H1 (cell line): ENCODE results near the gene CD68. TPM values are rescaled to one million over a fixed set of nuclear protein-coding genes. Genes with fewer than 3 reads are reported as not detected.

Experiments
- CTCF ChIA-PET: fragments of 300-600 bp; sonication (Branson Sonifier 250); formaldehyde crosslinking; loops from one replicate; lab custom pipeline; 2021; ENCODE audit not compliant: partially characterized antibody; lab: Charles Lee
- POLR2A ChIA-PET: fragments of 300-600 bp; sonication (Branson Sonifier 250); formaldehyde crosslinking; loops from one replicate; lab custom pipeline; 2021; ENCODE audit warnings: inconsistent platforms; ENCODE audit not compliant: partially characterized antibody; lab: Charles Lee
- DNase-seq, 2 experiments: peaks; one replicate each; pipeline versions ENCODE4 v3.0.0 to v3.0.0-alpha.2; 2010 to 2022; ENCODE audit warnings: low spot score in 2 of 2, low read depth in 1 of 2, mixed read lengths in 1 of 2
- FAIRE-seq: peaks from 2 replicates; lab custom pipeline; 2011; peaks lifted over from hg19 to GRCh38; lab: Jason Lieb, UNC
- H2AFZ ChIP-seq: 2 replicates; pipeline ENCODE4 v1.8.1; 2012; ENCODE audit warnings: low read length, inconsistent platforms
- H2AK5ac ChIP-seq: 2 replicates; pipeline ENCODE4 v1.6.1; 2013; ENCODE audit warnings: low read depth, low read length
- H2BK120ac ChIP-seq: replicated peaks from 2 replicates; pipeline ENCODE3; 2013; ENCODE audit warnings: low read depth, low read length, inconsistent platforms
- H2BK12ac ChIP-seq: 2 replicates; pipeline ENCODE4 v1.6.1; 2013; ENCODE audit warnings: low read depth, low read length
- H2BK15ac ChIP-seq: 2 replicates; pipeline ENCODE4 v1.6.1; 2013; ENCODE audit warnings: low read length
- H2BK20ac ChIP-seq: 2 replicates; pipeline ENCODE4 v1.6.1; 2013; ENCODE audit warnings: low read length
- H2BK5ac ChIP-seq: 2 replicates; pipeline ENCODE4 v1.6.1; 2013; ENCODE audit warnings: low read depth, low read length
- H3K14ac ChIP-seq: 2 replicates; pipeline ENCODE4 v1.6.1; 2013; ENCODE audit warnings: inconsistent platforms; ENCODE audit not compliant: insufficient read length
- H3K18ac ChIP-seq: 2 replicates; pipeline ENCODE4 v1.6.1; 2013; ENCODE audit warnings: low read length; ENCODE audit errors: extremely low read depth
- H3K23ac ChIP-seq: 2 replicates; pipeline ENCODE4 v1.6.1; 2013; ENCODE audit warnings: inconsistent platforms; ENCODE audit not compliant: insufficient read length
- H3K23me2 ChIP-seq: 2 replicates; pipeline ENCODE4 v1.6.1; 2013; ENCODE audit warnings: low read depth, low read length
- H3K27ac ChIP-seq: 2 replicates; pipeline ENCODE4 v1.6.1; 2011; ENCODE audit warnings: low read depth, low read length, inconsistent platforms
- H3K27me3 ChIP-seq, 4 experiments: replicated peaks in 1 of 4; 1 replicate in 1 of 4; 2 replicates in 3 of 4; pipeline versions ENCODE4 v1.6.1 to v1.8.1; 2011 to 2013; ENCODE audit warnings: low read length in 3 of 4, mild to moderate bottlenecking in 3 of 4, inconsistent platforms in 2 of 4, mixed read lengths in 2 of 4, moderate library complexity in 1 of 4; ENCODE audit not compliant: control insufficient read depth in 3 of 4, insufficient read depth in 3 of 4; ENCODE audit errors: extremely low read depth in 1 of 4
- H3K36me3 ChIP-seq, 4 experiments: 2 replicates each; pipeline versions ENCODE4 v1.6.1 to v1.8.1; 2011 to 2013; ENCODE audit warnings: mild to moderate bottlenecking in 4 of 4, low read length in 3 of 4, moderate library complexity in 2 of 4, control low read depth in 1 of 4, inconsistent platforms in 1 of 4; ENCODE audit not compliant: insufficient read depth in 4 of 4, control insufficient read depth in 2 of 4
- H3K4ac ChIP-seq: replicated peaks from 2 replicates; pipeline ENCODE3; 2013; ENCODE audit warnings: low read length, low read depth, mixed read lengths, inconsistent platforms; ENCODE audit not compliant: insufficient read length
- H3K4me1 ChIP-seq, 4 experiments: replicated peaks in 1 of 4; 1 replicate in 1 of 4; 2 replicates in 3 of 4; pipeline versions ENCODE4 v1.6.1 to v1.8.1; 2011 to 2013; ENCODE audit warnings: low read length in 3 of 4, inconsistent platforms in 2 of 4, mixed read lengths in 1 of 4; ENCODE audit not compliant: insufficient read depth in 4 of 4, control insufficient read depth in 3 of 4
- H3K4me2 ChIP-seq, 2 experiments: 2 replicates each; pipeline versions ENCODE4 v1.6.1 to v1.8.1; 2011 to 2013; ENCODE audit warnings: low read depth in 2 of 2, low read length in 2 of 2, control low read depth in 1 of 2, inconsistent platforms in 1 of 2, mild to moderate bottlenecking in 1 of 2; ENCODE audit not compliant: insufficient read depth in 1 of 2
- H3K4me3 ChIP-seq, 4 experiments: fragments of 200-600, 300-600 bp in 1 of 4; sonication (generic), shearing (Covaris generic), sonication (Bioruptor Twin) in 1 of 4; 2 replicates each; pipeline versions ENCODE4 v1.5.1 to v1.8.1; 2011 to 2016; ENCODE audit warnings: low read length in 4 of 4, low read depth in 3 of 4, control low read depth in 2 of 4, inconsistent platforms in 2 of 4, mild to moderate bottlenecking in 2 of 4, mixed read lengths in 1 of 4, moderate library complexity in 1 of 4; ENCODE audit not compliant: insufficient read depth in 2 of 4; ENCODE audit errors: extremely low read depth in 1 of 4
- H3K56ac ChIP-seq: replicated peaks from 2 replicates; pipeline ENCODE3; 2013; ENCODE audit warnings: low read depth, mild to moderate bottlenecking, mixed read lengths, low read length, inconsistent platforms; ENCODE audit not compliant: insufficient read length
- H3K79me1 ChIP-seq: 2 replicates; pipeline ENCODE4 v1.6.1; 2013; ENCODE audit warnings: low read depth, low read length, control low read depth
- H3K79me2 ChIP-seq, 2 experiments: 2 replicates each; pipeline versions ENCODE4 v1.6.1 to v1.8.1; 2012 to 2013; ENCODE audit warnings: low read length in 2 of 2, mild to moderate bottlenecking in 2 of 2, inconsistent platforms in 1 of 2; ENCODE audit not compliant: insufficient read depth in 2 of 2, control insufficient read depth in 1 of 2
- H3K9ac ChIP-seq, 4 experiments: replicated peaks in 1 of 4; 1 replicate in 1 of 4; 2 replicates in 3 of 4; pipeline versions ENCODE4 v1.6.1 to v1.8.1; 2011 to 2013; ENCODE audit warnings: low read depth in 3 of 4, low read length in 3 of 4, control low read depth in 2 of 4, mild to moderate bottlenecking in 2 of 4, moderate library complexity in 2 of 4, inconsistent platforms in 1 of 4; ENCODE audit errors: extremely low read depth in 1 of 4
- H3K9me3 ChIP-seq, 2 experiments: 2 replicates each; pipeline versions ENCODE4 v1.6.1 to v1.8.1; 2012 to 2013; ENCODE audit warnings: mild to moderate bottlenecking in 2 of 2, moderate library complexity in 2 of 2, control low read depth in 1 of 2, inconsistent platforms in 1 of 2, low read depth in 1 of 2, low read length in 1 of 2, mixed read lengths in 1 of 2; ENCODE audit not compliant: insufficient read depth in 2 of 2
- H4K20me1 ChIP-seq, 2 experiments: replicated peaks in 1 of 2; 2 replicates each; pipeline versions ENCODE3 to v1.8.1; 2011 to 2013; ENCODE audit warnings: inconsistent platforms in 2 of 2, low read length in 2 of 2, mild to moderate bottlenecking in 1 of 2; ENCODE audit not compliant: insufficient read depth in 2 of 2, control insufficient read depth in 1 of 2
- H4K5ac ChIP-seq: 2 replicates; pipeline ENCODE4 v1.6.1; 2013; ENCODE audit warnings: low read length, low read depth, mixed read lengths, inconsistent platforms; ENCODE audit not compliant: insufficient read length
- H4K8ac ChIP-seq: 2 replicates; pipeline ENCODE4 v1.8.0; 2013; ENCODE audit warnings: mild to moderate bottlenecking, moderate library complexity, low read length, inconsistent platforms; ENCODE audit not compliant: insufficient read depth; ENCODE audit errors: extremely low read depth
- H4K91ac ChIP-seq: replicated peaks from 2 replicates; pipeline ENCODE3; 2013; ENCODE audit warnings: low read length, mixed read lengths, inconsistent platforms; ENCODE audit not compliant: insufficient read length
- KDM1A ChIP-seq: fragments of 200-600, 300-600 bp; sonication (generic); IDR thresholded peaks from 2 replicates; pipeline ENCODE4 v1.7.1; 2016; ENCODE audit warnings: mild to moderate bottlenecking, low read length, borderline replicate concordance
- SP2 ChIP-seq: IDR thresholded peaks from 2 replicates; pipeline ENCODE4 v1.6.1; 2012; ENCODE audit warnings: mild to moderate bottlenecking, low read length, inconsistent platforms
- WGBS, 2 experiments: shearing (Covaris generic) in 1 of 2; methylation state at CpG; one replicate each; pipeline versions ENCODE4 v1.1.6 to v1.1.7; 2013 to 2015; ENCODE audit warnings: low lambda C conversion rate in 2 of 2, mixed read lengths in 2 of 2, inconsistent platforms in 1 of 2, low coverage in 1 of 2, missing lambda C conversion rate in 1 of 2; ENCODE audit not compliant: insufficient replicate concordance in 2 of 2, insufficient coverage in 1 of 2, insufficient read length in 1 of 2; ENCODE audit errors: extremely low coverage in 1 of 2, missing lambda C conversion rate in 1 of 2; 5-methylcytosine and 5-hydroxymethylcytosine counted together
- polyA plus RNA-seq, 7 experiments: library from polyadenylated mRNA; depleted of rRNA in 3 of 7; stranded (reverse) in 5 of 7; unstranded in 2 of 7; fragments of >200 nt in 5 of 7; fragments of 200-250 nt in 2 of 7; gene quantifications; 1 replicate in 5 of 7; 2 replicates in 1 of 7; 4 replicates in 1 of 7; pipeline versions ENCODE4 v1.2.1 to v1.2.3, GENCODE V29; 2011 to 2013; ENCODE audit warnings: missing spikeins in 2 of 7, mixed read lengths in 2 of 7
- total RNA-seq: library from RNA; stranded (reverse); fragmentation: NEBNext Ultra II Directional; extraction: Animal tissue kit (Norgen Biotek cat#: 25700); gene quantifications from 2 replicates; pipeline ENCODE4 v1.2.1, GENCODE V29; 2021

CD68 gene
- total and polyA plus RNA-seq, 2 of the 8 experiments (the other 6 are each of a cell fraction or from before 2014, with no cell fraction given), result 0.18 TPM; not detected in 1

GRCh38 chr17:7592422-7593021 is 13.1 kb downstream of the CD68 start:
- Histone ChIP-seq H4K5ac (no peak overlapping the region), H3K4ac (no peak overlapping the region), H2BK5ac (no peak overlapping the region), H4K8ac (peak overlapping the region; percentile 74; the same call in 1 of the 2 replicates), H2AFZ (no peak overlapping the region), H3K56ac (no peak overlapping the region), H3K27me3 (no peaks in the 10 kb centered on the region), H2BK15ac (no peak overlapping the region), H2BK120ac (no peak overlapping the region), H3K14ac (no peak overlapping the region), H2BK20ac (no peak overlapping the region), H3K23me2 (peaks cover 15% of the 10 kb centered on the region; the same call in 1 of the 2 replicates), H2BK12ac (no peak overlapping the region), H3K9ac (no peak overlapping the region), H3K9me3 (no peaks in the 10 kb centered on the region), H4K20me1 (peaks cover 0 to 2% of the 10 kb centered on the region in 2 experiments), H3K18ac (no peak overlapping the region), H4K91ac (no peak overlapping the region), H3K4me2 (no peak overlapping the region), H3K4me1 (peaks cover 6 to 21% (median 18%) of the 10 kb centered on the region in 4 experiments), H2AK5ac (no peak overlapping the region), H3K27ac (no peak overlapping the region), H3K36me3 (peaks cover 17 to 58% (median 44%) of the 10 kb centered on the region in 4 experiments), H3K4me3 (no peak overlapping the region), H3K23ac (no peak overlapping the region), H3K79me2 (no peaks in the 10 kb centered on the region), H3K79me1 (no peaks in the 10 kb centered on the region; the same call in 1 of the 2 replicates)
- FAIRE-seq (no peak), DNase-seq (no peak)
- WGBS, 2 experiments, result 94% methylated on average over 23 of the region's 23 CpGs; no CpG with 5 or more reads in 1 of the 2 experiments
- ChIA-PET POLR2A (interaction anchor here (1.2 to 28.5 kb wide), 8 partner anchors 8 to 275 kb away, joined by 4 to 1144 read pairs (median 6); partner anchors contain the start of genes CD68, FXR2, MPDU1 and SENP3), CTCF (interaction anchor here (0.6 to 2.4 kb wide), 5 partner anchors 10 to 847 kb away, joined by 3 to 10 read pairs (median 3); partner anchors contain the start of gene CD68)
- TF ChIP-seq KDM1A, result no peak
- TF ChIP-seq SP2, result no peak
